Adipocyte (in vitro differentiated cells): ENCODE data around the gene GPR61.

Source experiments
- DNase-seq: peaks from one replicate; pipeline ENCODE4 v3.0.0-alpha.2; 2015; ENCODE audit warnings: low read depth
- H3K27me3 ChIP-seq: replicated peaks from 2 replicates; pipeline ENCODE4 v1.7.0; 2013; ENCODE audit warnings: mild to moderate bottlenecking, low read length, moderate library complexity; ENCODE audit not compliant: control insufficient read depth, insufficient read depth
- H3K36me3 ChIP-seq: 2 replicates; pipeline ENCODE4 v1.7.0; 2013; ENCODE audit warnings: low read length, mild to moderate bottlenecking, moderate library complexity; ENCODE audit not compliant: control insufficient read depth, insufficient read depth, severe bottlenecking
- H3K4me1 ChIP-seq: 2 replicates; pipeline ENCODE4 v1.7.0; 2013; ENCODE audit warnings: mild to moderate bottlenecking, low read length, moderate library complexity; ENCODE audit not compliant: control insufficient read depth, insufficient read depth
- H3K4me3 ChIP-seq: 2 replicates; pipeline ENCODE4 v1.7.0; 2013; ENCODE audit warnings: mild to moderate bottlenecking, low read length, moderate library complexity
- H3K9ac ChIP-seq: 2 replicates; pipeline ENCODE4 v1.7.0; 2013; ENCODE audit warnings: mild to moderate bottlenecking, low read length, moderate library complexity
- H3K9me3 ChIP-seq: 2 replicates; pipeline ENCODE4 v1.7.0; 2013; ENCODE audit warnings: mild to moderate bottlenecking, low read length, moderate library complexity; ENCODE audit not compliant: control insufficient read depth

The GPR61 gene

GRCh38 chr1:109499081-109499480, 40.6 kb upstream of the GPR61 start:
- Histone ChIP-seq H3K4me1 (peaks cover 14% of the 10 kb centered on the region), H3K9ac (peak overlapping the region; percentile 29), H3K27me3 (no peaks in the 10 kb centered on the region), H3K36me3 (peaks cover 32% of the 10 kb centered on the region), H3K9me3 (no peaks in the 10 kb centered on the region), H3K4me3 (no peak overlapping the region)
- no peak for DNase-seq

DNA sequence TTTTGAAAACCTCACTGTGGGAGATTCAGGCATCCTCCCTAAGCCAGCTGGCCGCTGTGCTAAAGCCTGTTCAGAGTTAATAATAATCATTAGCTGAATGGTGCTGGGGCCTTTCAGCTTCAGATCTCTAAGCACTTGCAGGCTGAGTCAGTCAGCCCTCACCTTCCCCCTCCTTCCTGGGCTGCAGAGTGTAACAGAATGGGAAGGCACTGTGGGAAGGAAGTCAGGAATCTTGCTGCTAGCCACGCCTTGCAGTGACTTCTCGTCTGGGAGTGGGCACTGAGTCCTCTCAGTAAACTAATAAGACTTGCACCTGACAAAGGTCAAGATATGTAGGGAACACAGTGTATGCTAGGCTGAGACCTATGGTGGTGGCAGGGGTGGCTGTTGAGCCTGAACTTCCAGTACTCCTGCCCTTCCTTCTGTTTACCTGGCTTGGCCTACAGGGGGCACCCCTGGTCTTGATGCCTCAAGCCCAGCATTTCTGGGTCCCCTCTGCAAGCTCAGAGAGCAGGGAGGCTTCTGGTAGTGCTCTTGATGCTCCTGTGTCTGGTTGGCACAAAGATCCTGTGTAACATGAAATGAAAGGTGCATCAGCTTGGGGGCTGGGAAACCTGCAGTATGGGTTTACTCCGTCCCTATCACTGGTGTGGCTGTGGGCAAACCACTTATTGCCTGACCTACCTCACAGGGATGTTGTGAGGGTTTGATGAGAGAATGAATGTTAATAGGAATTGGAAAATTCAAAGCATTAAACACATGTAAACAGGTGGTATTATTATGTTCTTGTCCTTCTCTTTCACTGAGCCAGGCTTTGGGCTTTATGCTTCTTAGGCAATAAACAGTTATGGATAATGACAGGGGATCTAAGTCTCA, 39.8 kb upstream of the GPR61 start:
- Histone ChIP-seq H3K9me3 (no peaks in the 10 kb centered on the region), H3K4me1 (peaks cover 8% of the 10 kb centered on the region), H3K36me3 (peaks cover 32% of the 10 kb centered on the region), H3K9ac (no peak overlapping the region), H3K27me3 (no peaks in the 10 kb centered on the region), H3K4me3 (no peak overlapping the region)
- DNase-seq: no peak

DNA sequence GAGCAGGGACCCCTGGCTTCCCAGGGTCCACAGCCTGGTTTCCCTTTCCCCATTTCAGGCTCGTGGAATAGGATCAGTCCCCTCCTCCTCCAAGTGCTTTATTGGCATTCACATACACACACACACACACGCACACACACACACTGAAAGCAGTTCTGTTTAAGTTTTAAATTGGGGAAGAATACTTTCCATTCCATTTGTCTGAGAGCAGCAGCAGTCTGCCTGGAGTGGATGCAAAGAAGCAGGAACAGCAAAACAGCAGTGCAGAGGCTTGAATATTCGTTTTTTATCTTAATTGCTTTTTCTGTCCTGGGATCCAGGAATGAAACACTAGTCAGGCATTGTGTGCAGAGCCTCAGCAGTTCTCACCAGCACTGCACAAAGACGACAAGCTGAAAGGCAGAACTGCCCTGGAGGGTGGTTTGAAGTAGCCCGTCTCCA, 38.7 kb upstream of the GPR61 start:
- no peaks in the 10 kb centered on the region for H3K9me3 ChIP-seq
- H3K9ac ChIP-seq: no peak overlapping the region
- H3K4me3 ChIP-seq: no peak overlapping the region
- peaks cover 26% of the 10 kb centered on the region for H3K36me3 ChIP-seq
- peak; percentile 89 for DNase-seq
- no peaks in the 10 kb centered on the region for H3K27me3 ChIP-seq
- H3K4me1 ChIP-seq: peaks cover 4% of the 10 kb centered on the region

- Histone ChIP-seq H3K4me3 (no peak overlapping the region), H3K9me3 (no peaks in the 10 kb centered on the region), H3K9ac (no peak overlapping the region), H3K36me3 (peaks cover 18% of the 10 kb centered on the region), H3K4me1 (peaks cover 4% of the 10 kb centered on the region), H3K27me3 (no peaks in the 10 kb centered on the region)
- DNase-seq: no peak
Observed at GRCh38 chr1:109501644-109502363, 37.9 kb upstream of the GPR61 start.

DNA sequence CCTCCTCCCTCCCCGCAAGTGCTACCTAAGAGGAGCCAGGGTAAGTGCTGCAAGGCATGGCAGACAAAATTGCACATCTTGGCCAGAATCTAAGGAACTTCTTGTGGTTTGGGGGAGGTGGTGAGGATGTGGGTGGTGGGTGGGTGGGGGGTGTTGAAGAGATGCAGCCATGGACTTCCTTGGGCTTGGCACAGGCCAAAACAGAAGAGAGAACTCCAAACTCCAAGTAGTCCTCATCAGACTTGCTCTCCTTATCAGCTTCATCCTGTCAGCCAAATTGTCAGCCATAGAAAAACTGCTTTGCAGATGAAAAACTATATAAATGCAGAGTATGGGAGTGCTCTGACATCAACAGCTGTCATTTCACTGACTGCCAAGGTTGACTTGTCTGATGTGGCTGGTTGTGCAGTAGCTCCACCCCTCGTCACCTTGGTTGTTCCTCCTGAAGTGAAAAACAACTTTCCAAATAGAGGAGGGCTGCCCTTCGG, 37.3 kb upstream of the GPR61 start:
- Histone ChIP-seq H3K4me1 (peaks cover 4% of the 10 kb centered on the region), H3K4me3 (no peak overlapping the region)
- no peak for DNase-seq

GRCh38 chr1:109503935-109504334, 35.7 kb upstream of the GPR61 start:
- no peak overlapping the region for H3K9ac ChIP-seq
- no peaks in the 10 kb centered on the region for H3K27me3 ChIP-seq
- DNase-seq: no peak
- no peaks in the 10 kb centered on the region for H3K9me3 ChIP-seq
- peaks cover 4% of the 10 kb centered on the region for H3K4me1 ChIP-seq
- H3K36me3 ChIP-seq: peaks cover 7% of the 10 kb centered on the region
- H3K4me3 ChIP-seq: no peak overlapping the region

More for the DNA sequence above, 37.3 kb upstream of the GPR61 start:
- Histone ChIP-seq H3K9ac (no peak overlapping the region), H3K27me3 (no peaks in the 10 kb centered on the region), H3K36me3 (peaks cover 14% of the 10 kb centered on the region), H3K9me3 (no peaks in the 10 kb centered on the region)

DNA sequence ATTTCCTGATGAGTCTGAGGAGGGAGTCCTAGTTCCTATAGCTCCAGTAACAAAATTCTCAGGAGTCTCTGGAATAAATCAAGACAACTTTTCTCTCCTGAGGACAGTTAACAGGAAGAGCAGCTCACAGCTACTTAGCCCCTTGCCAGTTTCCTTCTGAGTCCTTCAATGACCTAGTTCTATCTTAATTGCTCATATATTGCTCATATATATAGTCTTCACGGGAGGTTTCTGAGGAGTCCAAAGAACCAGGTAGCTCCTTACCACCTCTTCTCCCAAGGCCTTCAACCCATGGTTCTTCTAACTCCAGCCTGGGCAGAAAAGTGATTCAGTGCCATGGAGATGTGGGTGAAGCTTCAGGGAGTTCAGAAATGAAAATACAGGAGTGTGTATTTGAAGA, 34.7 kb upstream of the GPR61 start:
- Histone ChIP-seq H3K4me3 (no peak overlapping the region), H3K9me3 (no peaks in the 10 kb centered on the region), H3K4me1 (peaks cover 3% of the 10 kb centered on the region), H3K9ac (no peak overlapping the region), H3K36me3 (peaks cover 7% of the 10 kb centered on the region), H3K27me3 (no peaks in the 10 kb centered on the region)
- no peak for DNase-seq

DNA sequence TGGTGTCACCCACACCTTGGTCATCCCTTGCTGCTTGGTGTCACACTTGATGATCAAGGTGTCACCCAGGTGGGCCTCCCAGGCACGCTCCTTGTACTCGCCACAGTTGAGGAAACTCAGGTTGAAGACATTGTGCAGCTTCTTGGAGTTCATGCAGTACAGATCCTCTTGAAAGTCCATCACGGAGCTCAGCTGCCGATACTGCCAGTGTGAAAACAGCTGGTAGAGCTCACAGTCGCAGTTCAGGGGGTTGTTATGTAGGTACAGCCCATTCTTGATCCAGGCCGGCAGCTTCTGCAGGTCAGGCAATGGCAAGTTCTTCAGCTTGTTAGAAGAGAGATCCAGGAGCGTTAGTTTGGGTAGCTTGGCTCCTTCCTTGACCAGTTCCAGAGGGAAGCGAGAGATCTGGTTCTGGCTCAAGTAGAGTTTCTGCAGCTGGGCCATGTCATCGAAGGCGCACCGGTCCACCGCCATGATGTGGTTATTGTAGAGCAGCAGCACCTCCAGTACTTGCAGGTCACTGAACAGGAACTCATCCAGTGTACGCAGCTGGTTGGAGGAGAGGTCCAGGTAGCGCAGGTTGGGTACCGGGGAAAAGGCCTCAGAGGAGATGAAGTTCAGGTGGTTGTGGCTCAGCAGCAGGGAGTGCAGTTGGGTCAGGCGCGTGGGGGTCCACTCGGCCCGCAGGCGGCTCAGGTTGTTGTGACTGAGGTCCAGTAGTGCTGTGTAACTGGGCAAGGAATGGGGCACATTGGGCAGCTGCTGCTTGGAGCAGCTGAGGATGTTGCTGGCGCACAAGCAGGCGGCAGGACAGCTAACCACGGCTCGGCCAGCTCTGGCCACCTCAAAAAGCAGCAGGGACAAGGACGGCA, 31.4 kb upstream of the GPR61 start:
- H3K36me3 ChIP-seq: no peaks in the 10 kb centered on the region
- H3K4me1 ChIP-seq: peaks cover 9% of the 10 kb centered on the region
- H3K9ac ChIP-seq: no peak overlapping the region
- H3K9me3 ChIP-seq: no peaks in the 10 kb centered on the region
- peaks cover 4% of the 10 kb centered on the region for H3K27me3 ChIP-seq
- no peak for DNase-seq
- H3K4me3 ChIP-seq: no peak overlapping the region

DNA sequence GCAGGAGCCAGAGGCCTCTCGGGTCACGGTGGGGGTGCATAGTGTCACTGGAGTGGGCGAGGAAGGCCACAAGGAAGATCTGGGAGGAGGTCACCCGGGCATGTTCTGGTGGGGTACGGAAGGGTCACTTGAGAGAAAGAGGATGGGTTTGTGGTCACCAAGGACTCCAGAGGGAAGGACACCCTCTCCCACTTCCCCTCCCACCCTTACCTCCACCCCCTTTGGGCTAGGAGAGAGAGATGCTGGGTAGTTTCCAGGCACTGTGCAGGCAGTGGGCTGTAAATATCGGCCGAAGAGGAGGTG, 30.8 kb upstream of the GPR61 start:
- no peaks in the 10 kb centered on the region for H3K36me3 ChIP-seq
- peaks cover 4% of the 10 kb centered on the region for H3K27me3 ChIP-seq
- DNase-seq: no peak
- no peaks in the 10 kb centered on the region for H3K9me3 ChIP-seq
- peak overlapping the region; percentile 87 for H3K4me3 ChIP-seq
- peak overlapping the region; percentile 69 for H3K9ac ChIP-seq
- peaks cover 9% of the 10 kb centered on the region for H3K4me1 ChIP-seq

DNA sequence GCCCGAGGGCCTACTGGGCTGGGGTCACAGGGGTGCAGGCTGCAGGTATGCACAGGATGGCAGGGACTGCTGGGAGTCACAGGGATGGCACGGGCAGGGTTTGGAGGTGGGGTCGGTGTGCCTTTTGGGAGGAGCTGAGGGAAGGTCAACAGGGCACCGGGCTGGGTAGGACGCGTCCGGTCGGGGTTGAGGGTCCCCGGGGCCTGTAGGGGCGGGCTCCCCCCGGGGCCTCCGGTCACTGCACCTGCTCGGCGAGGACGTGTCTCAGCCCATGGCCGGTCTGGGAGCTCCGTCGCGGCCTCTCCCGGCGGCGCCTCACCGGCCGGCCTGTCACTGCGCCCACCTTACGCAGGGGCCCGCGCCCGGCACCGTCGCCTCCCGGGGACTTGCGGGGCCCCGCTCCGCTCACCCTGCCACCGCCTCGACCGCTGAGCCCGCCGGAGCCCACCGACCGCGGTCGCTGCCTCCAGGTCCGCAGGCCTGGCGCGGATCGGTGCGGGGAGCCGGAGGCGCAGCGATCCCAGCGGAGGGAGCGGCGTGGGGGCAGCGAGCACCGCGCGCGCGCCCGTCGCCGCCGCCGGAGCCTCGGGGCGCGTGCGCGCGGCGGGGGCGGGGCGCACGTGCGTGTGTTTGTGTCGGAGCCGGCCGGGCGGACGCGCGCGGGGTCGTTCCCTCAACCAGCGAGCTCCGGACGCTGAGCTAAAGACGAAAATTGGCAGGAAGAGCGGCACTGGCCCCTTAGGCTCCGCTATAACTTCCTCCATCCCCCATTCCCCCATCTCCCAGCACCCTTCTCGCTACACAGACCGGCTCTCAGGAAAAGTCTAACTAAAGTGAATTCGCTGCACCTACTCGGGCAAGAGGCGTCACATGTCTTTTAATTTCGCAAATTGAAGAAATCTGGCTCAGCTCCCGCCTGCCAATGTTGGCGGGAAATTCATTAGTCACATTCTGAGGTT, 30.2 kb upstream of the GPR61 start, which contains the start of gene AMIGO1:
AMIGO1 (minus strand) TSS at position 552 of the 959 bp plus-strand sequence. CDS start 815 bp downstream, outside the sequence.
- peak; percentile 78 for DNase-seq
- peak within 1 kb of the TSS; percentile 69 for H3K9ac ChIP-seq
- peak within 1 kb of the TSS; percentile 87 for H3K4me3 ChIP-seq

More for the DNA sequence above, 30.2 kb upstream of the GPR61 start, which contains the start of gene AMIGO1:
- Histone ChIP-seq H3K4me1 (peaks cover 9% of the 10 kb centered on the region), H3K27me3 (peaks cover 4% of the 10 kb centered on the region), H3K9me3 (no peaks in the 10 kb centered on the region), H3K36me3 (no peaks in the 10 kb centered on the region)
